ENCODE results near the gene VAMP5.

Gene VAMP5

DNA sequence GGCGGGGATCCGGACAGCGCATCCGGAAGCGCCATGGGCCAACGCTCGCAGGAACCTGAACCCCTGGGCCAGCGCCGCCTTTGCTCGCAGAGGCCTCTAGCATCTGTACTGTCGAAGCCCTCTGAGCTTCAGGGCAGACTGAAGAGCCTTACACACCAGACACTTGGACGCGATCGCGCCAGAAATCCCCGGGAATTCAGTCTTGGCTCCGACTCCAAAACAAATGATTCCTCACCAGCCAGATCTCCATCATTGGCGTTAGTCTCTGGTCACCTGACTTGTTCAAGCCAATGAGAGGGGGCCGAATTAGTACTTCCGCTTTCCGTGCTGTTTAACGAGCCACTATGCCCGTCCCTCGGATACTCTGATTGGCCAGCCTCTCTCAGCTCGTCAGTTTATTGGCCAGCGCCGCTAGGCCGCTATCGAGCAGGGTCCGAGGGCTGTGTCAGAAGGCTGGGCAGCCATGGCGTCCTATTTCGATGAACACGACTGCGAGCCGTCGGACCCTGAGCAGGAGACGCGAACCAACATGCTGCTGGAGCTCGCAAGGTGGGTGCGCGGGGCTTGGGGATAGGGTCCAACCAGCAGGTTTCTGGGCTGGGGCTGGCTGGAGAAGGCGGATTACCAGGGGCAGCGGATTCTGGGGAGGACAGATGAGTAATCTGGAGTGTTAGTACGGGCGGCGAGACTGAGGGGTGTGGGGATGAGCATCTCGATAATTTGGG lies 11.2 kb downstream of the VAMP5 start, which contains the start of gene RNF181:
TSS of gene RNF181 (plus strand) at position 445 of the 725 bp plus-strand sequence. CDS start at position 464, 19 bp downstream.
- Histone ChIP-seq H3K9ac (ENCODE audit: low read depth, low read length) (peak within 1 kb of the TSS; percentile 78), H3K79me2 (ENCODE audit: insufficient read depth, low read length) (peaks cover 33% of the 10 kb centered on the region)
- peak; percentile 99 for ATAC-seq (ENCODE audit: insufficient read depth, low read depth)

GRCh38 chr2:85596026-85596333 lies 11.7 kb downstream of the VAMP5 start:
- Histone ChIP-seq H3K4me2 (ENCODE audit: insufficient read depth, low read length) (peak overlapping the region; percentile 81), H3K27me3 (ENCODE audit: insufficient read depth, low read length, poor library complexity) (no peaks in the 10 kb centered on the region), H4K20me1 (ENCODE audit: insufficient read depth, low read length) (peaks cover 12% of the 10 kb centered on the region), H3K79me2 (ENCODE audit: insufficient read depth, low read length) (peaks cover 33% of the 10 kb centered on the region), H3K9ac (ENCODE audit: low read depth, low read length) (peak overlapping the region; percentile 78), H2AFZ (ENCODE audit: low read depth, low read length) (peak overlapping the region; percentile 95), H3K4me1 (ENCODE audit: insufficient read depth, low read length) (peaks cover 27% of the 10 kb centered on the region), H3K36me3 (ENCODE audit: insufficient read depth, low read length) (peaks cover 21% of the 10 kb centered on the region), H3K27ac (ENCODE audit: low read length) (peak overlapping the region; percentile 88), H3K9me3 (ENCODE audit: insufficient read depth, low read length, severe bottlenecking) (no peaks in the 10 kb centered on the region), H3K4me3 (ENCODE audit: low read depth in 1 of 2, low read length in 2 of 2) (peak overlapping the region; percentile 65 to 89)
- DNase-seq (no peak), ATAC-seq (ENCODE audit: insufficient read depth, low read depth) (peak; percentile 5; the same call in 1 of the 3 replicates)
- no peak for TF ChIP-seq EZH2 (IDR thresholded peaks at IDR 0.05; ENCODE audit: borderline replicate concordance, low read depth, low read length, severe bottlenecking)

More for the DNA sequence above, 11.2 kb downstream of the VAMP5 start, which contains the start of gene RNF181:
- Histone ChIP-seq H3K9me3 (ENCODE audit: insufficient read depth, low read length, severe bottlenecking) (no peaks in the 10 kb centered on the region), H3K27me3 (ENCODE audit: insufficient read depth, low read length, poor library complexity) (no peaks in the 10 kb centered on the region), H3K4me2 (ENCODE audit: insufficient read depth, low read length) (peak within 1 kb of the TSS; percentile 81), H3K4me1 (ENCODE audit: insufficient read depth, low read length) (peaks cover 27% of the 10 kb centered on the region), H2AFZ (ENCODE audit: low read depth, low read length) (peak within 1 kb of the TSS; percentile 95), H3K27ac (ENCODE audit: low read length) (peak within 1 kb of the TSS; percentile 88), H3K36me3 (ENCODE audit: insufficient read depth, low read length) (peaks cover 21% of the 10 kb centered on the region), H3K4me3 (ENCODE audit: low read depth in 1 of 2, low read length in 2 of 2) (peak within 1 kb of the TSS; percentile 65 to 89), H4K20me1 (ENCODE audit: insufficient read depth, low read length) (peaks cover 12% of the 10 kb centered on the region)
- peak; percentile 94 for DNase-seq
- TF ChIP-seq CTCF (IDR thresholded peaks at IDR 0.05; ENCODE audit: borderline replicate concordance, extremely low read depth, low read length, poor library complexity, severe bottlenecking) (no peak), EZH2 (IDR thresholded peaks at IDR 0.05; ENCODE audit: borderline replicate concordance, low read depth, low read length, severe bottlenecking) (no peak)

DNA sequence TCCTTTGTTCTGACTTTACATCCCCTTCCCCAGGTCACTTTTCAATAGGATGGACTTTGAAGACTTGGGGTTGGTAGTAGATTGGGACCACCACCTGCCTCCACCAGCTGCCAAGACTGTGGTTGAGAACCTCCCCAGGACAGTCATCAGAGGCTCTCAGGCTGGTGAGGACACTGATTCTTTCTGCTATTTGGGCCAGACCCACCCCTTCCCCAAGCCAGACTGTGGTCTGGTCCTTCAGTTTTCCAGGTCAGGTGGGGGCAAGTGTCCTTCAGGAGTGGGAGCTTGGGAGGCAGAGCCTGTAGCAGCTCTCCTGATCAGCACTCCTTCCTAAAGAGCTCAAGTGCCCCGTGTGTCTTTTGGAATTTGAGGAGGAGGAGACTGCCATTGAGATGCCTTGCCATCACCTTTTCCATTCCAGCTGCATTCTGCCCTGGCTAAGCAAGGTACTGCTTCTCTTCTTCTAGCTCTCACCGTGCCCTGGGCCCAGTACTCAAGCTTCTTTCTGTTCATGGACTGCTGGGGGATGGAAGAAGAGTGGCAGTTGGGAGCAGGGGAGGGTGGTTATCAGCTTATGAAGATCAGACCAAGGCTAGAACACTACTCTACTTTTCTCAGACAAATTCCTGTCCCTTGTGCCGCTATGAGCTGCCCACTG lies 12.4 kb downstream of the VAMP5 start:
- Histone ChIP-seq H3K27ac (ENCODE audit: low read length) (peak overlapping the region; percentile 88; the same call in 1 of the 2 replicates), H3K27me3 (ENCODE audit: insufficient read depth, low read length, poor library complexity) (no peaks in the 10 kb centered on the region), H3K36me3 (ENCODE audit: insufficient read depth, low read length) (peaks cover 21% of the 10 kb centered on the region)

More for the DNA sequence above, 12.4 kb downstream of the VAMP5 start:
- Histone ChIP-seq H3K9me3 (ENCODE audit: insufficient read depth, low read length, severe bottlenecking) (no peaks in the 10 kb centered on the region), H3K4me1 (ENCODE audit: insufficient read depth, low read length) (peaks cover 27% of the 10 kb centered on the region), H3K9ac (ENCODE audit: low read depth, low read length) (peak overlapping the region; percentile 78), H3K4me2 (ENCODE audit: insufficient read depth, low read length) (peak overlapping the region; percentile 81), H4K20me1 (ENCODE audit: insufficient read depth, low read length) (peaks cover 12% of the 10 kb centered on the region; the same call in 1 of the 2 replicates), H3K4me3 (ENCODE audit: low read depth in 1 of 2, low read length in 2 of 2) (peak overlapping the region; percentile 65 to 89; a peak in 3 of 4 replicates), H2AFZ (ENCODE audit: low read depth, low read length) (no peak overlapping the region), H3K79me2 (ENCODE audit: insufficient read depth, low read length) (peaks cover 33% of the 10 kb centered on the region)
- DNase-seq (no peak), ATAC-seq (ENCODE audit: insufficient read depth, low read depth) (no peak)
- TF ChIP-seq EZH2 (IDR thresholded peaks at IDR 0.05; ENCODE audit: borderline replicate concordance, low read depth, low read length, severe bottlenecking) (no peak), CTCF (IDR thresholded peaks at IDR 0.05; ENCODE audit: borderline replicate concordance, extremely low read depth, low read length, poor library complexity, severe bottlenecking) (no peak)
